Stimulated activated CD8-positive, alpha-beta memory T cell treated with anti-CD3 and anti-CD28 coated beads, Interleukin-12 subunit alpha, Interleukin-12 subunit beta, amount 100 ng/mL, for 4 hours (primary cell): ENCODE measurements around the gene TMC1.
"Not testable (repeated sequence)": the region's sequence is repeated elsewhere in the genome, so short reads cannot be mapped to it uniquely, and the experiment has no call there.

Source experiments
- DNase-seq: peaks from one replicate; pipeline ENCODE4 v3.0.0-alpha.2; 2020; ENCODE audit warnings: low read depth

Gene TMC1

GRCh38 chr9:72526901-72527800, 5.7 kb downstream of the TMC1 start:
- DNase-seq, result peak; percentile 60

DNA sequence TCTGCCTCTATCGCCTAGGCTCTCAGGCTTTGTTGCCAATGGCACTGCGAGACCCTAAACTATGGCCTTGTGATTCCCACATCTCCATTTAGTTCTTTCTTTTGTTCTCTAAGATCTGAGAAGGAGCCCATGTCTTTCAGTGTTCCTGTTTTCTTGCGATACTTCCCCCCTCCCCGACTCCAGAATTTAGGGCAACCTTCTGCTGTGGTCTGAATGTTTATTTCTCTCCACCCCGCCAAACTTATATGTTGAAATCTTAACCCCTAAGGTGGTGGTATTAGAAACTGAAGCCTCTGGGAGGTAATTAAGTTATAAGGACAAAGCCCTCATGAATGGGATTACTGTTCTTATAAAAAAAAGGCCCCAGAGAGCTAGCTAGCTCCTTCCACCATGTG, 6.4 kb downstream of the TMC1 start:
- DNase-seq, result no peak

DNA sequence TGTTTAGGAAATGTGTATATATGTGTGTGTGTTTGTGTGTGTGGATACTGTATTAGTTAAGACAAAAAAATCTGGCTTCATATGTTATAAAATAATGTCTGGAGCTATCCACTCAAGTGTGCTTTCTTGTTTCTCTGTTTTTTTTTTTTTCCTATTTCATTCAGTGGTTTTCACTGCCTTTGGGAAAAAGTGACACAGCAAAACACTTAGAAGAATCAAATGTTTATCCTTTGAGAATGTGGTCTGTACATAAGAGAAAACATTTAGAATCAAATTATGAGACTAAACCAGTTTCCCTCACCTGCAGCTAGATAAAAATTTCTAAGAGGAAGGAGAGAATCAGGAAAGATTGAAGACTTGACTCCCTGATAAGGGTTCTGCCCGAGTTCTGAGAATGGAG, 8.1 kb downstream of the TMC1 start:
- DNase-seq, result no peak

- DNase-seq, result no peak
Observed at GRCh38 chr9:72533322-72533721, 11.9 kb downstream of the TMC1 start.

DNA sequence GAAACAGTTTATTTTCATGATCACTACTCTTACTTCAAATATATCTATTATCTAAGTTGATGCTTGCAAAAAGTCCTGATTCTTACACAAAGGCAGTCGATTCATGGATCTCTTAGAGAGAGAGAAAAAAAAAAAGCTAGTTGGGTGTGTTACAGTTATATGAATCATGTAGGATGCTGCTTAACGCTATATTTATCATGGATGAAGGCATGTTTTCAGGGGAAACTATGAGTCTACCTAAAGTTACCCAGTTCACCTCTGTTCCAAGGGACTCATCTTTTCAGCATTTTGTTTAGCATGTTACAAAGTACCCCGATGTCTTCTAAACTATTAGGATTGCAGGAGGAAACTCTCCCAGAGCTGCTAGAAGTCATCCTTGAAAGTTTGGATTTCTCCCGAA, 13.5 kb downstream of the TMC1 start:
- DNase-seq, result no peak

- no peak for DNase-seq
Observed at GRCh38 chr9:72537011-72537545, 15.7 kb downstream of the TMC1 start.

DNA sequence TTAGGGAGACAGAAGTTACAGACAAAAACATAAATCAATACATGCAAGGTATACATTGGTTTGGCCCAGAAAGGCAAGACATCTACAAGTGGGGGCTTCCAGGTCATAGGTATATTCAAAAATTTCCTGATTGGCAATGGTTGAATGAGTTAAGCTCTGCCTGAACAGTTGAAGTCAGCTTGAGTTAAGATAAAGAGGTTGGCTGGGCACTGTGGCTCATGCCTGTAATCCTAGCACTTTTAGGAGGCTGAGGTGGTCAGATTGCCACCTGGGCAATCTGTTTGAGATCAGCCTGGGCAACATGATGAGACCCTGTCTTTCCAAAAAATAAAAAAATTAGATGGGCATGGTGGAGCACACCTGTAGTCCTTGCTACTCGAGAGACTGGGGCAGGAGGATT, 16.3 kb downstream of the TMC1 start:
- no peak for DNase-seq

- DNase-seq, result no peak
Observed at GRCh38 chr9:72538921-72539702, 17.7 kb downstream of the TMC1 start.

DNA sequence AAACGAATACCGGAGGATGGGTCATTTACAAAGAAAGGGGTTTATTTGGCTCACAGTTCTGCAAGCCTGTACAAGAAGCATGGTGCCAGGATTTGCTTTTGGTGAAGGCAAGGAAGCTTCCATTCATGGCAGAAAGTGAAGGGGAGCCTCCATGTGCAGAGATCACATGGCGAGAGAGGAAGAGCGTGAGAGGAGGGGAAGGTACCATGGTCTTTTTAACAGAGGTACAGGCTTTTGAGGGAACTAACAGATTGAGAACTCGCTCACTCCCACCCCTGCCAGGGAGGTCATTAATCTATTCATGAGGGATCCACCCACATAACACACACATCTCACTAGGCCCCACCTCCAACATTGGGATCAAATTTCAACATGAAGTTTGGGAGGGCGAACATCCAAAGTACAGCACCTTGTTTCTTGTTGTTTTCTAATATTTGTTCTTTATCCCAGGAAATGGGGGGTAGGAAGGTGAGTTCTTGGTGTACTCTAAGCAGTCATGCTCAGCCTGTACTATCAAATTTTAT, 18.5 kb downstream of the TMC1 start:
- no peak for DNase-seq

DNA sequence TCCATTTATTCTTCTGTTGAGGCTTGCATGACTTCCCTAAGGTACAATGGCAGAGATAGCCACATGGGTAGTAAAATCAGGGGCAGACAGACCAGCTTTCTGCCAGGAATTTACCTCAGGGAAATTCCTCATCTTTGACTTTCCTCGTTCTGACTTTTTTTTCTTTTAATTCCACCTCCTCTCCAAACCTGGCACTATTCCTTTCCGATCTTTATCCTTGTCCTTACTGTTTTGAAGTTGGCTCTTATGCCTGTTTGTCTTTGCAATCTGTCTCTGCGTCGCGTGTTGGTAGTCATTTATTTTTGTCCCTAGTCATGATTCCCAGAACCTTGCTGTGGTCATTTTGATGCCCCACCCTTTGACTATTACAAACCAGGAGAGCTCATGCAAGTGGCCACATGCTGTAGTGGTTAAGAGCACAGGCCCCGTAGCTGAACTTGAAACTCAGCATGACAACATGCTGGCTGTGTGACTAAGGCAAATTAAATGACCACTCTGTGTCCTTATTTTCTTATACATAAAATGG, 19.0 kb downstream of the TMC1 start:
- no peak for DNase-seq

GRCh38 chr9:72542537-72542833, 21.1 kb downstream of the TMC1 start:
- DNase-seq, result not testable (repeated sequence)

- DNase-seq, result no peak
Observed at GRCh38 chr9:72542917-72543316, 21.5 kb downstream of the TMC1 start.

DNA sequence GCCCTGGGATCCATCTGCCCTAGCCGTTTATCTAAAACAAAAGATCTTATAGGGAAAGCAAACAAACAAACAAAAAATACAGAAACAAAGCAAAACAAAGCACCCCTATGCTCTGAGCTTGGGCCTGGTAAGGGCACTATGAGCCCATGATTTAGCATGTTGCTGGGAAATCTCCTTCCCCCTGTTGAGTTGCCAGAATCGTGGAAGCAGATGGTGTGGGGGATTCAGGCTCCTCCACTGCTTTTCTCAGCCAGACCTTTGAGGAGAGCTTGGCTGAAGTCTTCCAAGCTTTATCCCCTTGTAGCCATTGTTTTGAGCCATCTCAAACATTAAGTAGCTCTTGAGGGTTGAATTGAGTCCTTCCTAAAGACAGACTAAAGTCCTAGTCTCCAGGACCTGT, 29.9 kb downstream of the TMC1 start:
- DNase-seq, result no peak

- no peak for DNase-seq
Observed at GRCh38 chr9:72552356-72552755, 30.9 kb downstream of the TMC1 start.

DNA sequence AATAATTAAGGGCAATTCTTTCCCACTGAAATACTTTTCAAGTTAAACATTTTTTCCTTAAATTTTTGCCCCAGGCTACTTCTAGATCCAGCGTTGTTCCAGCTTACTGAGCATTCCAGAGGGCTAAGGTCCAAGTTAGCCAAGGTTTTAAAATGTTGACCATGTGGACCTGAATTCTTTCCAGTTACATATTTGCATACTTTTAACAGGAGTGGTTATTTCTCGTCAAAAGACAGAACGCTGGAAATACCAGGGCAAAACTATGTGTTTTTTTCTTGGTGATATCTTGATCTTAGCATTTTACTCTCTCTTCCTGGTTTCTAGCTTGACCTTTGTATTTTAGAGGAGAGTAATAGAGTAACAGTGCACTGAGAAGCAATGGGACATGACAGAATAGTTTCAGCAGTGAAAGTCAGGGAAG, 32.8 kb downstream of the TMC1 start:
- no peak for DNase-seq

- peak; percentile 28 for DNase-seq
Observed at GRCh38 chr9:72557549-72557948, 36.1 kb downstream of the TMC1 start.

DNA sequence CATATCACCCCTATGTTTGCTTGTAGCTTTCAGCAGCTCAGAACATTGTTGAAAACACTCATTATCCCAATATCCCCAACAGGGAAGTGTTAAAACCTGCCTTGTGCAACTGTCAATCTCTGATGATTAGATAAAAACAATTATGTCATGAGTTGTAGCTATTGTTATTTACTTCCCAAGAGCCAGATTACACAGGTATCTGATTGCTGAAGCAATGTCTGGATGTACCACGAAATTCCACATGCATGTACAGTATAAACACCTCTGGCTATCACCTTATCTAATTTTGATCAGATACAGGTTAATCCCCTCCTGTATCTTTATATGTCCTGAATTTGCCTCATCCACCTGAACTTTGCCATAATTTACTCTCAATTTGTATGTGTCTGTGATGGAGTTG, 38.7 kb downstream of the TMC1 start:
- no peak for DNase-seq

DNA sequence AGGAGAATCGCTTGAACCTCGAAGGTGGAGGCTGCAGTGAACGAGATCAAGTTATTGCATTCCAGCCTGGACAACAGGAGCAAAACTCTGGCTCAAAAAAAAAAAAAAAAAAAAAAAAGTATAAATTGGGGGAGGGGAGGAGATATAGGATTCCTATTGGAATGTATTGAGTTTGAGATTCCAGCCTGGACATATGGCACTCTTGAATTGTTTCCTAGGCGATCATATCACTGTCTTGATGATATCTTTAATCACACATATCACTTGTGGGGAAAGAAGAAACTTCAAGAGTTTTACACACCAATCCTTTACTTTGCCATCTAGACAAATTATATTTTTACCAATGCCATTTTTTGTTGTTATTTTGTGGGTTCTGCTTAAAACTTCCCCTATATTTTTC, 42.4 kb downstream of the TMC1 start:
- DNase-seq, result no peak

DNA sequence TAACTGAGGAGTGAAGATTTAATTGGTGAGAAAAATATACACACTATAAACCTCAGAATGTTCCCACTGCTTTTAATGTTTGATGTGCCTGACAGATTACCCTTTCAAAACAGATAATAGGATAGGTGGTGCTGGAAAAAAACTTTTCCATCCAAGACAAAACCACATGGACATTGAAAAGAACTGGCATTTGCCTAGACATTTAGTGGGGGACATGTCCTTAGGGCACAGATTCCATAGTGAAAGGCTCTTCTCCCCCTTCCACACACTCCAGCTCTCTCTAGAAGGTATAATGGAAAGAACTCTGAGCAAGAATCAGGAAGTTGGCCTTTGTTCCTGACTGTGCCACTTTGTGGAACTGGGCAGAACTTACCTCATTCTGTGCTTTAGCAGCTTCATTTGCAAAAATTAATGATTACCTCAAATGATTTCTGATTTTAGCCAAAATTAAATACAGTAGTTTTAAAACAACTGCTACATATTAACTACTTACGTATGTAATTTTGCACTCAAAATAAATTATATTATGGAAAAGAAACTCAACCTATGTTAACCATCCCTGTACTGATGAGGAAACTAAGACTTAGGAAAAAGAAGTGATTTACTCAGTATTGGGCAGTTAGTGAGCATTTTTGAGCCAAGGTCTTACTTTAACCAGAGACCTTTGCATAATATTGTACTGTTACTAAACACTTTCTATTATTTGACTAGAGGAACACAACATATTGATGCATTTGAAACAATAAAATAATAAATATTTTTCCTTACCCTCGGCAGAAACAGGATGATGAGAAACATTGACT, 43.3 kb downstream of the TMC1 start:
- DNase-seq, result no peak

DNA sequence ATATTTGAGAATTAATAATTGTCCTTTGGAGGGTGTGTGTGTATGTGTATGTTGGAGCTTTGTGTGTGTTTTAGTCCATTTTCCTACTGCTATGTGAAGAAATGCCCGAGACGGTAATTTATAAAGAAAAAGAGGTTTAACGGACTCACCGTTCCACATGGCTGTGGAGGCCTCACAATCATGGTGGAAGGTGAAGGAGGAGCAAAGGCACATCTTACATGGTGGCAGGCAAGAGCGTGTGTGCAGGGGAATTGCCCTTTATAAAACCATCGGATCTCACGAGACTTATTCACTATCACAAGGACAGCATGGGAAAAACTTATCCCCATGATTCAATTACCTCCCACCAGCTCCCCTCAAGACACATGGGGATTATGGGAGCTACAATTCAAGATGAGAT, 44.1 kb downstream of the TMC1 start:
- DNase-seq, result no peak

DNA sequence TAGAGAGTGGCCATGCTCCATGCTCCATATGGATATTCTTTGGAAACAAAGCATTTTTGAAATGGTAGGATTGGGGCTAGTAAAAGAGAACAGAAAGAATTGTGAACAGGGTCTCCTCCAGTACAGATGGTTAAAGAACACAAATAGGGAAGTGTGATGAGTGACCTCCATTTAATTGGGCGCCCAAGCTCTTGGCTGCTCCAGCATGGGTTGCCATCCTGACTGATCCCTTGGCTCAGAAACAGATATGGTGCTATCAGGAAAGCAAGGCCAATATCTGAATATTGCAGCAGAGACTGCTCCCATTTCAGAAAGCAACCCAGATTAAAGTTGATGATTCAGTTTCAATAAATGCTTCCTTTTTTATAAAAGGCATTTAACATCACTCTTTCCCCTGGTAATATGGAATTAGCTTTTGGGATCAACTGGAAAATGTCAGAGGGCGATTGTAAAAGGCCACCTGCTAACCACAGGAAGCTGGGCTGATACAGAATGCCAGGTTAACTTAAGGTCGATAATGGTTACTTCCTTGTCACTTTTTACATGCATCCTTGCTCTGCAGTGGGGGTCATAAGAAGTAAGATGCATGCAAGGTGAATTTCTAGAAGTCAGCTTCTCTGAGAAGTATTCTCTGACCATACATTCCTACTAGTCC, 52.9 kb downstream of the TMC1 start:
- no peak for DNase-seq
